ENCODE results near the gene OR13A1.
"Not testable (repeated sequence)": the region's sequence is repeated elsewhere in the genome, so short reads cannot be mapped to it uniquely, and the experiment has no call there.

DNA sequence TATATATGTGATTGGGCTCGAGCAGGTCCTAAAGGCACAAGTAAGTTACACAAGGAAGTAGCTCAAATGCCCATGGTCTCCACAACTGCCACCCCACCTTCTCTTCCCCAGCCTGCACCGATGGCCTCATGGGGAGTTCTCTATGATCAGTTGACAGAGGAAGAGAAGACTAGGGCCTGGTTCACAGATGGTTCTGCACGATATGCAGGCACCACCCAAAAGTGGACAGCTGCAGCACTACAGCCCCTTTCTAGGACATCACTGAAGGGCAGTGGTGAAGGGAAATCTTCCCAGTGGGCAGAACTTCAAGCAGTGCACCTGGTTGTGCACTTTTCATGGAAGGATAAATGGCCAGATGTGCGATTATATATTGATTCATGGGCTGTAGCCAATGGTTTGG, 25.0 kb upstream of the OR13A1 start:
- TF ChIP-seq, protein P1, sequence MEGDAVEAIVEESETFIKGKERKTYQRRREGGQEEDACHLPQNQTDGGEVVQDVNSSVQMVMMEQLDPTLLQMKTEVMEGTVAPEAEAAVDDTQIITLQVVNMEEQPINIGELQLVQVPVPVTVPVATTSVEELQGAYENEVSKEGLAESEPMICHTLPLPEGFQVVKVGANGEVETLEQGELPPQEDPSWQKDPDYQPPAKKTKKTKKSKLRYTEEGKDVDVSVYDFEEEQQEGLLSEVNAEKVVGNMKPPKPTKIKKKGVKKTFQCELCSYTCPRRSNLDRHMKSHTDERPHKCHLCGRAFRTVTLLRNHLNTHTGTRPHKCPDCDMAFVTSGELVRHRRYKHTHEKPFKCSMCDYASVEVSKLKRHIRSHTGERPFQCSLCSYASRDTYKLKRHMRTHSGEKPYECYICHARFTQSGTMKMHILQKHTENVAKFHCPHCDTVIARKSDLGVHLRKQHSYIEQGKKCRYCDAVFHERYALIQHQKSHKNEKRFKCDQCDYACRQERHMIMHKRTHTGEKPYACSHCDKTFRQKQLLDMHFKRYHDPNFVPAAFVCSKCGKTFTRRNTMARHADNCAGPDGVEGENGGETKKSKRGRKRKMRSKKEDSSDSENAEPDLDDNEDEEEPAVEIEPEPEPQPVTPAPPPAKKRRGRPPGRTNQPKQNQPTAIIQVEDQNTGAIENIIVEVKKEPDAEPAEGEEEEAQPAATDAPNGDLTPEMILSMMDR (tag by site-specific recombination; IDR thresholded peaks at IDR 0.05), result not testable (repeated sequence)
- not testable (repeated sequence) for TF ChIP-seq ZNF239 (tag by site-specific recombination; IDR thresholded peaks at IDR 0.05); ZNF768 (tag by site-specific recombination; IDR thresholded peaks at IDR 0.05); ZNF776 (tag by site-specific recombination; IDR thresholded peaks at IDR 0.05; ENCODE audit: borderline replicate concordance); ZNF514 (tag by site-specific recombination; IDR thresholded peaks at IDR 0.05); ZNF560 (tag by site-specific recombination; IDR thresholded peaks at IDR 0.05; ENCODE audit: borderline replicate concordance); ZNF707 (tag by site-specific recombination; IDR thresholded peaks at IDR 0.05); TCF7L2 (IDR thresholded peaks at IDR 0.05; ENCODE audit: borderline replicate concordance, low read depth, low read length); ZNF777 (tag by site-specific recombination; IDR thresholded peaks at IDR 0.05; ENCODE audit: borderline replicate concordance); ZBTB7A (tag by site-specific recombination; IDR thresholded peaks at IDR 0.05; ENCODE audit: low read depth)
- TF ChIP-seq, protein P2, sequence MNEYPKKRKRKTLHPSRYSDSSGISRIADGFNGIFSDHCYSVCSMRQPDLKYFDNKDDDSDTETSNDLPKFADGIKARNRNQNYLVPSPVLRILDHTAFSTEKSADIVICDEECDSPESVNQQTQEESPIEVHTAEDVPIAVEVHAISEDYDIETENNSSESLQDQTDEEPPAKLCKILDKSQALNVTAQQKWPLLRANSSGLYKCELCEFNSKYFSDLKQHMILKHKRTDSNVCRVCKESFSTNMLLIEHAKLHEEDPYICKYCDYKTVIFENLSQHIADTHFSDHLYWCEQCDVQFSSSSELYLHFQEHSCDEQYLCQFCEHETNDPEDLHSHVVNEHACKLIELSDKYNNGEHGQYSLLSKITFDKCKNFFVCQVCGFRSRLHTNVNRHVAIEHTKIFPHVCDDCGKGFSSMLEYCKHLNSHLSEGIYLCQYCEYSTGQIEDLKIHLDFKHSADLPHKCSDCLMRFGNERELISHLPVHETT (tag by site-specific recombination; IDR thresholded peaks at IDR 0.05), result not testable (repeated sequence)
- TF ChIP-seq, protein P3, sequence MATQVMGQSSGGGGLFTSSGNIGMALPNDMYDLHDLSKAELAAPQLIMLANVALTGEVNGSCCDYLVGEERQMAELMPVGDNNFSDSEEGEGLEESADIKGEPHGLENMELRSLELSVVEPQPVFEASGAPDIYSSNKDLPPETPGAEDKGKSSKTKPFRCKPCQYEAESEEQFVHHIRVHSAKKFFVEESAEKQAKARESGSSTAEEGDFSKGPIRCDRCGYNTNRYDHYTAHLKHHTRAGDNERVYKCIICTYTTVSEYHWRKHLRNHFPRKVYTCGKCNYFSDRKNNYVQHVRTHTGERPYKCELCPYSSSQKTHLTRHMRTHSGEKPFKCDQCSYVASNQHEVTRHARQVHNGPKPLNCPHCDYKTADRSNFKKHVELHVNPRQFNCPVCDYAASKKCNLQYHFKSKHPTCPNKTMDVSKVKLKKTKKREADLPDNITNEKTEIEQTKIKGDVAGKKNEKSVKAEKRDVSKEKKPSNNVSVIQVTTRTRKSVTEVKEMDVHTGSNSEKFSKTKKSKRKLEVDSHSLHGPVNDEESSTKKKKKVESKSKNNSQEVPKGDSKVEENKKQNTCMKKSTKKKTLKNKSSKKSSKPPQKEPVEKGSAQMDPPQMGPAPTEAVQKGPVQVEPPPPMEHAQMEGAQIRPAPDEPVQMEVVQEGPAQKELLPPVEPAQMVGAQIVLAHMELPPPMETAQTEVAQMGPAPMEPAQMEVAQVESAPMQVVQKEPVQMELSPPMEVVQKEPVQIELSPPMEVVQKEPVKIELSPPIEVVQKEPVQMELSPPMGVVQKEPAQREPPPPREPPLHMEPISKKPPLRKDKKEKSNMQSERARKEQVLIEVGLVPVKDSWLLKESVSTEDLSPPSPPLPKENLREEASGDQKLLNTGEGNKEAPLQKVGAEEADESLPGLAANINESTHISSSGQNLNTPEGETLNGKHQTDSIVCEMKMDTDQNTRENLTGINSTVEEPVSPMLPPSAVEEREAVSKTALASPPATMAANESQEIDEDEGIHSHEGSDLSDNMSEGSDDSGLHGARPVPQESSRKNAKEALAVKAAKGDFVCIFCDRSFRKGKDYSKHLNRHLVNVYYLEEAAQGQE (tag by site-specific recombination; IDR thresholded peaks at IDR 0.05), result not testable (repeated sequence)
